Upper lobe of left lung (tissue), 6 donors: ENCODE results near the gene CRTC3. TPM values are rescaled to one million over a fixed set of nuclear protein-coding genes. Genes with fewer than 3 reads are reported as not detected.
A peak's percentile ranks its signal among the peaks of the same experiment; 100 is the strongest.

ENCODE experiments used
- ATAC-seq, 2 donors: fragments of 200-7000 bp; cut with Tn5 transposase; one replicate each; pipeline ENCODE4 v1.9.1; 2022; ENCODE audit warnings: mild to moderate bottlenecking in 2 of 2, moderate library complexity in 2 of 2; ENCODE audit not compliant: low FRiP score in 2 of 2
- DNase-seq, 2 donors: peaks; one replicate each; pipeline ENCODE4 v3.0.0-alpha.2; 2019 to 2020
- H3K27ac ChIP-seq, 4 donors: fragments of 200-600 bp; sonication (generic); one replicate each; pipeline ENCODE4 v1.5.1; 2016 to 2019
- H3K27me3 ChIP-seq, 4 donors: fragments of 200-600 bp; sonication (generic); one replicate each; pipeline ENCODE4 v1.5.1; 2017 to 2019
- H3K36me3 ChIP-seq, 4 donors: fragments of 200-600 bp; sonication (generic); one replicate each; pipeline ENCODE4 v1.5.1; 2016 to 2019
- H3K4me1 ChIP-seq, 4 donors: fragments of 200-600 bp; sonication (generic); one replicate each; pipeline ENCODE4 v1.5.1; 2018 to 2019
- H3K4me3 ChIP-seq, 4 donors: fragments of 200-600 bp; sonication (generic); one replicate each; pipeline ENCODE4 v1.5.1; 2017 to 2019; ENCODE audit warnings: mild to moderate bottlenecking in 2 of 4, moderate library complexity in 1 of 4
- H3K9me3 ChIP-seq, 4 donors: fragments of 200-600 bp; sonication (generic); one replicate each; pipeline ENCODE4 v1.5.1; 2018 to 2019
- EP300 ChIP-seq, 4 donors: sonication (generic); formaldehyde crosslinking; IDR thresholded peaks; one replicate each; pipeline ENCODE4 v1.5.1; 2017; ENCODE audit warnings: antibody characterized with exemption in 4 of 4, control low read depth in 2 of 4
- POLR2A ChIP-seq, 4 donors: fragments of 450-650 bp; IDR thresholded peaks; one replicate each; pipeline ENCODE4 v1.5.1; 2016 to 2017; ENCODE audit warnings: antibody characterized with exemption in 4 of 4, mild to moderate bottlenecking in 2 of 4
- POLR2AphosphoS5 ChIP-seq, 2 donors: sonication (generic); formaldehyde crosslinking; IDR thresholded peaks; one replicate each; pipeline ENCODE4 v1.5.1; 2017; ENCODE audit warnings: antibody characterized with exemption in 2 of 2
- WGBS, 2 donors: methylation state at CpG; one replicate each; pipeline ENCODE4 v1.1.5; 2017 to 2018; 5-methylcytosine and 5-hydroxymethylcytosine counted together
- total RNA-seq, 6 donors: library from RNA; depleted of rRNA in 4 of 6; stranded (reverse); fragments of >200 nt in 4 of 6; gene quantifications; one replicate each; pipeline versions ENCODE4 v1.1.0 to v1.2.1, GENCODE V29; 2016 to 2021
- TF ChIP-seq, protein P1 (sequence below), 6 experiments: fragments of 450-650 bp in 4 of 6; fragments of 200-600 bp in 2 of 6; sonication (generic) in 2 of 6; IDR thresholded peaks; one replicate each; pipeline ENCODE4 v1.5.1; 2016 to 2019; ENCODE audit warnings: antibody characterized with exemption in 6 of 6
- donor health status: DM: no; HTN: no; CAD: no; lungs with moderate emphysema.
- donor health status: DM: no; HTN: yes; CAD: no; lungs with severe emphysema.

CRTC3 gene
- total RNA-seq, 6 donors from 2014 or later: 30.9 to 42.7 (median 35.1) TPM

DNA sequence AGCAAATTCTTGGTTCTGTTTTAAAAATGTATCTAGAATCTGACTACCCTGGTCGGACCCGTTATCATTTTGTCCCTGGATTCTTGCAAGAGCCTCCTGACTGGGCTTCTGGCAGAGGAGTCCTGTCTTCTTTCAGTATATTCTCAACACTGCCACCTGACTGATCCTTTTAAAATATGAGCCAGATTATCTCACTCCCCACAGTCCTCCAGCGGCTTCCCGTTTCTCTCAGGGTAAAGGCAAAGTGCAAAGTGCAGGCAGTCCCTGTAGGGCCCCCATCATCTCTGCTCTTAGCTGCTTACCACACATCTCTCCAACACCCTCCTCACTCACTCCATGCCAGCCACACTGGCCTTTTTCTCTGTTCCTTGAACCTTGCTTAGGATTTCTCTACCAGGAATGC lies 28.4 kb downstream of the CRTC3 start:
- TF ChIP-seq POLR2AphosphoS5 (IDR thresholded peaks at IDR 0.05): no peak
- TF ChIP-seq, protein P1, sequence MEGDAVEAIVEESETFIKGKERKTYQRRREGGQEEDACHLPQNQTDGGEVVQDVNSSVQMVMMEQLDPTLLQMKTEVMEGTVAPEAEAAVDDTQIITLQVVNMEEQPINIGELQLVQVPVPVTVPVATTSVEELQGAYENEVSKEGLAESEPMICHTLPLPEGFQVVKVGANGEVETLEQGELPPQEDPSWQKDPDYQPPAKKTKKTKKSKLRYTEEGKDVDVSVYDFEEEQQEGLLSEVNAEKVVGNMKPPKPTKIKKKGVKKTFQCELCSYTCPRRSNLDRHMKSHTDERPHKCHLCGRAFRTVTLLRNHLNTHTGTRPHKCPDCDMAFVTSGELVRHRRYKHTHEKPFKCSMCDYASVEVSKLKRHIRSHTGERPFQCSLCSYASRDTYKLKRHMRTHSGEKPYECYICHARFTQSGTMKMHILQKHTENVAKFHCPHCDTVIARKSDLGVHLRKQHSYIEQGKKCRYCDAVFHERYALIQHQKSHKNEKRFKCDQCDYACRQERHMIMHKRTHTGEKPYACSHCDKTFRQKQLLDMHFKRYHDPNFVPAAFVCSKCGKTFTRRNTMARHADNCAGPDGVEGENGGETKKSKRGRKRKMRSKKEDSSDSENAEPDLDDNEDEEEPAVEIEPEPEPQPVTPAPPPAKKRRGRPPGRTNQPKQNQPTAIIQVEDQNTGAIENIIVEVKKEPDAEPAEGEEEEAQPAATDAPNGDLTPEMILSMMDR (IDR thresholded peaks at IDR 0.05): no peak
- no peak for TF ChIP-seq POLR2A (IDR thresholded peaks at IDR 0.05)
- TF ChIP-seq EP300 (IDR thresholded peaks at IDR 0.05): no peak
- Histone ChIP-seq H3K9me3 (no peaks in the 10 kb centered on the region), H3K27ac (peak overlapping the region; percentile 65 to 79 (median 72)), H3K27me3 (no peaks in the 10 kb centered on the region), H3K4me1 (peaks cover 52 to 57% (median 56%) of the 10 kb centered on the region in 4 donors), H3K4me3 (no peak overlapping the region), H3K36me3 (no peaks in the 10 kb centered on the region)
- DNase-seq (peak in 1 of 2 donors; percentile 36), ATAC-seq (peak; percentile 1 to 37)
- 42 to 52% methylated on average over 4 of the region's 4 CpGs for WGBS, 2 donors

DNA sequence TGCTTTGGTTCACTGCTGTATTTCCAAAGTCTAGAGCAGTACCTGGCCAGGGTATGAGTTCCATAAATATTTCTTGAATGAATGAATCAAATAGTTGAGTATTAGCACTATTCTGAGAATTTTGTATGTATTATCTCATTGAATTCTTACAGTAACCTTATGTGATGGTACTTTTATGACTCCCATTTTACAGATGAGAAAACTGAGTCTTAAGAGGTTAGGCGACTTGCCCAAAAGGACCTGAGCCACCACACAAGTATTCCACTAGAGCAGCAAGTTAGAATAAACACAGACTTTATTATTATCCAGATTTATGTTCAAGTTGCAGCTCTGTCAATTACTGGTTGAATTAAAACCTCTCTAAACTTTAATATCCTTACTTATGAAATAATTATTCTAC lies 29.4 kb downstream of the CRTC3 start:
- TF ChIP-seq POLR2AphosphoS5 (IDR thresholded peaks at IDR 0.05) (no peak), POLR2A (IDR thresholded peaks at IDR 0.05) (no peak), EP300 (IDR thresholded peaks at IDR 0.05) (no peak)
- TF ChIP-seq, protein P1 (IDR thresholded peaks at IDR 0.05): no peak
- Histone ChIP-seq H3K9me3 (no peaks in the 10 kb centered on the region), H3K4me3 (no peak overlapping the region), H3K27me3 (no peaks in the 10 kb centered on the region), H3K36me3 (no peaks in the 10 kb centered on the region), H3K27ac (peak overlapping the region; percentile 71 to 79 (median 76)), H3K4me1 (peaks cover 50 to 64% (median 64%) of the 10 kb centered on the region in 4 donors)
- DNase-seq: no peak
- WGBS, 2 donors: 97 to 100% methylated on average over 1 of the region's 1 CpG
- ATAC-seq: no peak

DNA sequence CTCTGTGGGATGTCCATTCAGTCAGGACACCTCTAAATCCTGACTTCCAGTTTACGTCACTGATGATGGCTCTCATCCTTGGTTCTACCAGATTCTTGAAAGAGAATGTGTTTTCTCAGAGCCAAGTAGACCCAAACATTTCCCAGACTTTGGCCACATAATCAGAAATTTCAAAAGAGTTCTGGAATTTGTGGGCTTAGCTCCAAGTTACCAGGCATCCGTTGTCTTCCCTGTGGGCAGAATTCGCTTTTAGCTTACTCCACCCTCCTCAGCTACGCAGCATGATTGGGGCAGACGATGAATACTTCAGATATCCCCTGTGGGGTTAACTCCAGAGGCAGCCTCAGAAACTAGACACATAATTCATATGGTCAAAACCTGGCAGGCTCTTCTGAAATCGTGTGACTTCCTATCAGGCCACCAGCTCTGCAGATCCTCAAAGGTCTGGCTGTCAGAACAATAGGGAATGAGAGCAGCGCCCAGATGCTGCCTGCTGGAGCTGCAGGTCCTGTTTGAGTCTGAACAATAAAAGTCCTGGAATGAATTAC lies 30.6 kb downstream of the CRTC3 start:
- Histone ChIP-seq H3K4me3 (no peak overlapping the region), H3K9me3 (no peaks in the 10 kb centered on the region), H3K27me3 (no peaks in the 10 kb centered on the region), H3K36me3 (no peaks in the 10 kb centered on the region), H3K4me1 (peaks cover 50 to 74% (median 72%) of the 10 kb centered on the region in 4 donors), H3K27ac (peak overlapping the region; percentile 41 to 79 (median 72))
- DNase-seq (no peak), ATAC-seq (peak; percentile 76 to 85)
- peak in 1 of 2 donors; percentile 21 for TF ChIP-seq POLR2AphosphoS5 (IDR thresholded peaks at IDR 0.05)
- TF ChIP-seq, protein P1 (IDR thresholded peaks at IDR 0.05): no peak
- WGBS, 2 donors: 45 to 54% methylated on average over 7 of the region's 7 CpGs

DNA sequence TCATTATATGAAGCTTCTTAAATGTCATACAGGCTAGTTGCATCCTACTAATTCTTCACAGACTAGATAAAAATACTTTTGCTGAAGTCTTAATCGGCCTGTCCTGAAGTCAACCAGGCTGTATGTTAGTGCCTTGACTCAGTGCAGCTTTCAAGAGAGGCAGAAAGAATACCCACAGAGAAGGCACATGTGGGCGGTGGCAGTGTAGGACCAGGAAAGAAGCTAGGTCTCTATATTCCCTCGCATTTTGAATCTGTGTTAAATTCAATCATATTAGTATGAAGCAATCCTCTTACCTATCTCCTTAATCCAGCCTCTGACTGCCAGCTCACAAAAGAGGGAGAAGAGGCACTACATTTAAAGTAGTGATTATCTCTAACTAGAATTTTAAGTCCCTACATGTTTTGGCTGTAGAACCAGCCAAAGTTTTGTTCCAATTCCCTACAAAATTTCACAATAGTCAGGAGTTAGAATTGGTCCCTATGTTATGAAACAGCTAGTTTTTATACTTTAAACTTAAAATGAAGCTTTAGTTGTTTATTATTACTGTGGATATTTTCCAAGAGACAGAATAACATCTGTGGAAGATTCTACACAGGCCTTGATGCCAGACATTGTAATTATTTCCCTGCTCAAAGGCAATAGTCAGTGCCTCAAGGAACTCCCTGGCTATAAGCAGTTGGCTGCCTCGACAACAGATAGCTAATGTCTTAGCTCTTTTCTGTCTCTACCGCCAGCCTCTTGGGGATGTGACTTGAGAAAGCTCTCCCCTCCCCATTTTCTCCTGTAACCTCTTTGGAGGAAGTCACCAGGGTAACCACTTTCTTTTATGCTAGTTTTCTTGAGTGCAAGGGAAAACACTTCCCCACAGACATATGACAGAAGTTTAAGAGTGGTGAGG lies 31.9 kb downstream of the CRTC3 start:
- WGBS, 2 donors: 57 to 65% methylated on average over 5 of the region's 5 CpGs
- no peaks in the 10 kb centered on the region for H3K27me3 ChIP-seq
- no peak overlapping the region for H3K4me3 ChIP-seq
- no peaks in the 10 kb centered on the region for H3K9me3 ChIP-seq
- ATAC-seq (peak in 1 of 2 donors; percentile 74), DNase-seq (no peak)
- H3K27ac ChIP-seq: peak overlapping the region; percentile 52 to 79 (median 69)
- peaks cover 57 to 84% (median 82%) of the 10 kb centered on the region in 4 donors for H3K4me1 ChIP-seq
- TF ChIP-seq POLR2AphosphoS5 (IDR thresholded peaks at IDR 0.05) (no peak), POLR2A (IDR thresholded peaks at IDR 0.05) (no peak), EP300 (IDR thresholded peaks at IDR 0.05) (no peak)
- TF ChIP-seq, protein P1 (IDR thresholded peaks at IDR 0.05): no peak
- H3K36me3 ChIP-seq: no peaks in the 10 kb centered on the region
